C4-2B (cell line): ENCODE results near the gene LDAF1.

Experiments used
- H3K27ac ChIP-seq: fragments of 450-650 bp; 2 replicates; pipeline ENCODE4 v1.5.1; 2017
- ZFX ChIP-seq: fragments of 450-650 bp; IDR thresholded peaks from 2 replicates; pipeline ENCODE4 v1.6.1; 2017
- TF ChIP-seq, protein P1 (sequence below): fragments of 450-650 bp; conservative IDR thresholded peaks from 2 replicates; pipeline ENCODE4 v1.5.1; 2017; ENCODE audit warnings: mild to moderate bottlenecking

Gene LDAF1

DNA sequence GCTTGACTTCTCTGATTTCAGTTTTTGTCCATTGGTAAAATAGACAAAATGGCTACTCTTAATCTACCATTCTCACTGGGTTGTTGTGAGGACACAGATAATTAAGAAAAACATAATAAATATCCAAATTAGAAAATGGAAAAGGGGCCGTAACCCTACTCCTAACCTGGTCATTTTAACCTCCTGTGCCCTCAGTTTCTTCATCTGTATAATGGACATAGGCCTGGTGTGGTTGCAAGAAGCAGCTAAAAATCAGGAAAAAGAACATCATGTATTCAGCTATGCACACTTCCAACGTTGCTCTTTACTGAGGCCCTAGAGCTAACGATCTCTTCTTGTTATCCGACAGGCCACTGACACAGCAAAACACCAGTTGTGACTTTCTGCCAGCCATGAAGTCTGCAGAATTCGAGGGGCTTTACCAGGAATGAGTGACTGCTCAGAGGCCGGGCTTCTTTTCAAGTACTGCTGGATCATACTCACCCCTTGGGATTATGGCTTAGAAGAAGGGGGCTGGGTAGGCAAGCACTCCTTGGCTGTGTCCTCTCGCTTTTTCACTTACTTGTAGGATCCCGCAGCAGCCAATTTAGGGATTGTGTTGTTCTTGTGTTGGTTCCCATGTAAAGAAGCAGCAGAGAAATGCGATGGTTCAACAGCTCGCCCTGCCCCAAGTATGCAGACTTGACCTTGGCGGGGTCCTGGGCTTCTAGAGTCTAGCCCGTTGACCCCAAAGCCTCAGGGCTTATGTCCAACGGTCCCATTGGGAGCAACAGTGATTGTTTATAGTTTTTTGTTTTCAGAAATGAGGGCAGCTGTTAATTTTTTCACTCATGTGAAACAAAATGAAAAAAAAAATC, 20.9 kb downstream of the LDAF1 start:
- TF ChIP-seq ZFX, result no peak
- TF ChIP-seq, protein P1, sequence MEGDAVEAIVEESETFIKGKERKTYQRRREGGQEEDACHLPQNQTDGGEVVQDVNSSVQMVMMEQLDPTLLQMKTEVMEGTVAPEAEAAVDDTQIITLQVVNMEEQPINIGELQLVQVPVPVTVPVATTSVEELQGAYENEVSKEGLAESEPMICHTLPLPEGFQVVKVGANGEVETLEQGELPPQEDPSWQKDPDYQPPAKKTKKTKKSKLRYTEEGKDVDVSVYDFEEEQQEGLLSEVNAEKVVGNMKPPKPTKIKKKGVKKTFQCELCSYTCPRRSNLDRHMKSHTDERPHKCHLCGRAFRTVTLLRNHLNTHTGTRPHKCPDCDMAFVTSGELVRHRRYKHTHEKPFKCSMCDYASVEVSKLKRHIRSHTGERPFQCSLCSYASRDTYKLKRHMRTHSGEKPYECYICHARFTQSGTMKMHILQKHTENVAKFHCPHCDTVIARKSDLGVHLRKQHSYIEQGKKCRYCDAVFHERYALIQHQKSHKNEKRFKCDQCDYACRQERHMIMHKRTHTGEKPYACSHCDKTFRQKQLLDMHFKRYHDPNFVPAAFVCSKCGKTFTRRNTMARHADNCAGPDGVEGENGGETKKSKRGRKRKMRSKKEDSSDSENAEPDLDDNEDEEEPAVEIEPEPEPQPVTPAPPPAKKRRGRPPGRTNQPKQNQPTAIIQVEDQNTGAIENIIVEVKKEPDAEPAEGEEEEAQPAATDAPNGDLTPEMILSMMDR, result no peak
- no peak overlapping the region for H3K27ac ChIP-seq

GRCh38 chr16:21179983-21180365, 21.5 kb downstream of the LDAF1 start:
- TF ChIP-seq ZFX, result no peak
- TF ChIP-seq, protein P1, result no peak
- no peak overlapping the region for H3K27ac ChIP-seq

- TF ChIP-seq, protein P1, result no peak
- TF ChIP-seq ZFX, result no peak
- no peak overlapping the region for H3K27ac ChIP-seq
These were observed 25.5 kb downstream of the LDAF1 start for GRCh38 chr16:21183995-21184394.

DNA sequence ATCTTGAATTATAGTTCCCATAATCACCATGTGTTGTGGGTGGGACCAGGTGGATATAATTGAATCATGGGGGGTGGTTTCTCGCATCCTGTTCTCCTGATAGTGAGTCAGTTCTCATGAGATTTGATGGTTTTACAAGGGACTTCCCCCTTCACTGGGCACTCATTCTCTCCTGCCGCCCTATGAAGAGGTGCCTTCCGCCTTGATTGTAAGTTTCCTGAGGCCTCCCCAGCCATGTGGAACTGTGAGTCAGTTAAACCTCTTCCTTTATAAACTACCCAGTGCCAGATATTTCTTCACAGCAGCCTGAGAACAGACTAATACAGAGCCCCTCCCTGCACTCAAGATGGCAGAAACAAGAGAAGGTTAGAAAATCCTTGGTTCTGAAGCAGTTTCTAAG, 26.4 kb downstream of the LDAF1 start:
- no peak overlapping the region for H3K27ac ChIP-seq
- TF ChIP-seq, protein P1, result no peak
- no peak for TF ChIP-seq ZFX

DNA sequence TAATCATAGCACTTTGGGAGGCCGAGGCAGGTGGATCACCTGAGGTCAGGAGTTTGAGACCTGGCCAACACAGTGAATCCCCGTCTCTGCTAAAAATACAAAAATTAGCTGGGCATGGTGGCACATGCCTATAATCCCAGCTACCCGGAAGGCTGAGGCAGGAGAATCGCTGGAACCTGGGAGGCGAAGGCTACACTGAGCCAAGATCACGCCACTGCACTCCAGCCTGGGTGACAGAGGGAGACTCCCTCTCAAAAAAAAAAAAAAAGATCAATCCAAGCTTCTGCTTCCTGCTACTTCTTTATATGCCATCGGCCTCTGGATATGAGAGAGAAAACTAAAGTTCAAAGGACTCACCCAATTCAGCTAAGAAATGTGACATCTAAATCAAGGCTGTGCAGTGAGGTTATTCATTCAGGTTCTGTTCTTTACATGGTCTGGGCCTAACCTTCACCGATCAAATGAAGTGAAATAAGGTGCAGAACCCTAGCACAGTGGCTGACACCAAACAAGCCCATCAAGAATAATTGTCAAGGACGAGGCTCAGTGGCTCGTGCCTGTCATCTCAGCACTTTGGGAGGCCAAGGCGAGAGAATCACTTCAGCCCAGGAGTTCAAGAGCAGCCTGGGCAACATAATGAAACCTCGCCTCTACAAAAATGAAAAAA, 27.3 kb downstream of the LDAF1 start:
- no peak overlapping the region for H3K27ac ChIP-seq
- TF ChIP-seq, protein P1, result no peak
- no peak for TF ChIP-seq ZFX

DNA sequence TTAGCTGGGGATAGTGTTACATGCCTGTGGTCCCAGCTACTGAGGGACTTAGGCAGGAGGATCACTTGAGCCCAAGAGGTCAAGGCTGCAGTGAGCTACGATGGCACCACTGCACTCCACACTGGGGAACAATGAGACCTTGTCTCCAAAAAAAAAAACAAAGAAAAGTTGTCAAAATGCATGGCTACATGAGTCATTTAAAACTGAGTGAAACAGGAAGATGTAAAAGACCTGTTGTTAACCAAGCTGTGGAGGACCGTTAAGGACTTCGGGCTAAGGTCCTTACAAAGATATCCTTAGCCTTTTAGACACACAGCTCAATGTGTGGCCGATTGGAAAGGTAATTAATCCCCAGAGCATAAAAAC, 27.8 kb downstream of the LDAF1 start:
- no peak overlapping the region for H3K27ac ChIP-seq
- TF ChIP-seq, protein P1, result no peak
- no peak for TF ChIP-seq ZFX

DNA sequence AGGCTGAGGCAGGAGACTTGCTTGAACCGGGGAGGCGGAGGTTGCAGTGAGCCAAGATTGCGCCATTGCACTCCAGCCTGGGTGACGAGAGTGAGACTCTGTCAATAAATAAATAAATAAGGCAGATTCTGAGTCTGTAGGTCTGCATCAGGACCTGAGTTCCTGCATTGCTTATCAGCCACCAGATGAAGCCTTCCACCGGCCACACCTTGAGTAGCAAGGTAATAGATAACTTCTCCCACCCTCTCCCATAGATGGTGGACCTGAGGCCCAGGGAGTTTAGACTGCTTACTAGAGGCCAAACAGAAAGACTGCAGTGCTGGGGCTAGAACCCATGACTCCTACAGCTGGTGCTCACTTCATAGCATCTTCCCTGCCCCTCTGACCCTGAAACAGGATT, 30.8 kb downstream of the LDAF1 start:
- H3K27ac ChIP-seq, result no peak overlapping the region
- no peak for TF ChIP-seq ZFX
- TF ChIP-seq, protein P1, result no peak
